SK-N-DZ (cell line): ENCODE data around the gene LSM11.

ENCODE experiments used
- DNase-seq: peaks from one replicate; pipeline ENCODE4 v3.0.0-alpha.2; 2015; ENCODE audit warnings: low spot score

The LSM11 gene

DNA sequence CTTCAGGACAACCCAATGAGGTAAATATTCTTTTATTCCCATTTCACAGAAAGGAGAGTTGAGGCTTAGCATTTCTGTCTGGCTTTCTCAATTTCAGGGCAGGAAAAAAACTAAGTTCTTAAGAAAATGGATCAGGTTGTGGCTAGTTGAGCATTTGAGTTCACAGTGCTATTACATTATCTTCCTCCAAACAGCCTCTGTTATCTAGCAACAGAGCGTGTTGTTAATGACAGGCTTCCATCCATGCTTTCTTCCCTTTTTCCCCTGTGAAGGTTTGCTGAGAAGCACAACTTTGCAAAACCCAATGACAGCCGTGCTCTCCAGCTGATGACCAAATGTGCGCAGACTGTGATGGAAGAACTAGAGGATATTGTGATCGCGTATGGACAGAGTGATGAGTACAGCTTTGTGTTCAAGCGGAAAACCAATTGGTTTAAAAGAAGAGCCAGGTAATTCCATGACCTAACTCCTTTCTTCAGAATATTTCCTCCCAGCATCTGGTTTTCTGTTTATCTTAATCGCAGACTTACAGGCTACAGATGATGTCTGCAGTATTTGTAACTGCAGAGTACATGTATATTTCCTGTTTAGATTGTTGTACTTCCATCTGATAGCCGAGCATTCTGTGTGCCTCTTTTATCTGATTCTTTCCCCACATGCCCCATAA is 10.8 kb upstream of the LSM11 start:
- DNase-seq: no peak

DNA sequence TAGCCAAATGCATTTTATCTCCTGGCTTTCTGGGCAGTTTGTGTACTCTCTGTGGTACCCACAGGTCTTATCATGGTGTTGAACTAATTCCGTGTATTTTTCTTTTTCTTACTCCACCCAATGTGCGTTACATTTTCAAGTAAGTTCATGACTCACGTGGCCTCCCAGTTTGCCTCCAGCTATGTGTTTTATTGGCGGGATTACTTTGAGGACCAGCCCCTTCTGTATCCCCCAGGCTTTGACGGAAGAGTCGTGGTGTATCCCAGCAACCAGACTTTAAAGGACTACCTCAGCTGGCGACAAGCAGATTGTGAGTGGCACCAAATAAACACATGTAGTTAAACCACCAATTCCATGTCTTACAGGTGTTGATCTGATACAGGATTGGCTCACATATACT is 9.1 kb upstream of the LSM11 start:
- no peak for DNase-seq

DNA sequence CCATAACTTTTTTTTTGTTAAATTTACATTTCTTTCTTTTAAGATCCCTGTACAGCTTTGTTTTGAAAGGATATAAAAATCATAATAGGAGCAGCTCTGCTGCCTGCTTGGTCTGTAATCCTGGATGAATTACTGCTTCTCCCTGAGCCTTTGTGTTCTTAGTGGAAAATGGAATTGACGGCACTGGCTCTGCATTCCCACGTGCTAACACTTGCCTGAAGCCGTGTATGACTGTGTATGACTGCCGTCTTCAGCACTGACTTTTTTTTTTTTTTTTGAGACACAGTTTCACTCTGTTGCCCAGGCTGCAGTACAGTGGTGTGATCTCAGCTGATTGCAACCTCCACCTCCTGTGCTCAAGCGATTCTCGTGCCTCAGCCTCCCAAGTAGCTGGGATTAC is 7.5 kb upstream of the LSM11 start:
- DNase-seq: no peak

DNA sequence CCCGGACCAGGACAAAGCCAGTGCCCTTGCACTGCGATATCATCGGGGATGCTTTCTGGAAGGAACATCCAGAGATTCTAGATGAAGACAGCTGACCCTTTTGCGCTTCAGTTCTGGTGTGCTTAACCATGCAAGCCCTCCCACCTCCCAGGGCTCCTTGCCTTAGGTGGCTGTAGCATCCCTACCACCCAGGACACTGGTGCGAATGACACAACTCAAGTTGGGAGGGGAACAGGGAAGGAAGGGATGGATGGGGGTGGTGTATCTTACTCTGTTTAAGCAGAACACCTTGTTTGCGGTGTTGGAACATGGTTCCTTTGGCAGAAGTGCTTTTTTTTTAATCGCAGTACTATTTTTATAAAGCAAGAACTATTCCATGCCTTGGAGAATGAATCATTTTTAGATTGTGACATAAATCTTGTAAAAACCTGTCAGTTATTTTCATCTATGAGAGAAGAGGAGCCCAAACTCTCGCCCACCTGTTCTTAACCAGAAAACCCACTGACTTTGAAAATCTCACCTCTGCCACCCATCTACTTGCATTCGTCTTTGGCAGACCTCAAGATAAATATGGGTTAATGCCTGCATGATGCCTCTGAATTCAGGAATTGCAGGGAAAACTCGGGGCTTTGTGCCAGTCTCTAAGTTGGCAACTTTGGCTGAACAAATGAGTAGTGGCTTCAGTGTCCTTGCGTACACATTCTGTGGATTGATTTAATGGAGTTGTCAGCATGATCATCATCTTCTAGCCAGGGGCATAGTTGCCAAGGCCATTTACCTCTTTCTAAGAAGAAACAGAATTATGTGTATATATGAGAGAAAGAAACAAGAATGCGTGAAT is 3.9 kb upstream of the LSM11 start:
- no peak for DNase-seq

DNA sequence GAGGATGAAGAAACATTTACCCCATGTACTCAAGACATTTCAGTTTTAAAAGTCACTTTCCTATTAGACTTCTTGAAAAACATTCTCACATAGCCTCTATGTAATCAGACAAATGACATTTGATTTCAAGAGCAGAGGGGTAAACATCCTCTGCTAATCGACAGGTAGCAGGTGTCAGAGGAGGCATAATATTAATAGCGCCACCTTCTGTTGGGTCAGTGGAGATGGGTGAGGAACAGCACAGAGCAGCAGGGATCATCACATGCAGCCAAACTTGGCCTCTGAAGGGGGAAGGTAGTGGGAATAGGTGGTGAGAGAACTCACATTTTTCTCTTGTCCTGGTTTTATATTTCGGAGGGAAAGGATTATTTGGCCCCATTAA is 3.3 kb upstream of the LSM11 start:
- DNase-seq: no peak

DNA sequence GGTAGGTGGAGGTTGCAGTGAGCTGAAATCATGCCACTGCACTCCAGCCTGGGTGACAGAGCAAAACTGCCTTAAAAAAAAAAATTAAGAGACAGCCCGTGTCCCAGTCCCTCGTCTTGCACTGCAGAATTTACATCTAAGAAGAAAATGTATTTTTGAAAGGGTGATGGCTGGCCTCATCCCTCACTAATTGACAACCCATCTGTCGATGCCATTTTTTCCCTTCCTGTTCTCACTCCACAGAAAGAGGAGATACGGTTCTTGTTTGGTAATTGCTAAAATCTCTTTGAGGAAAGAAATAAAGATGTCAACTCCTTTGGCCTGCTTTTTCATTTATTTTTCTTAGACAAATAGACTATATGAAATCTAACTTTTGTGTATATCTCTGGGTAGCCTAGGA is 2.4 kb upstream of the LSM11 start:
- DNase-seq: no peak

DNA sequence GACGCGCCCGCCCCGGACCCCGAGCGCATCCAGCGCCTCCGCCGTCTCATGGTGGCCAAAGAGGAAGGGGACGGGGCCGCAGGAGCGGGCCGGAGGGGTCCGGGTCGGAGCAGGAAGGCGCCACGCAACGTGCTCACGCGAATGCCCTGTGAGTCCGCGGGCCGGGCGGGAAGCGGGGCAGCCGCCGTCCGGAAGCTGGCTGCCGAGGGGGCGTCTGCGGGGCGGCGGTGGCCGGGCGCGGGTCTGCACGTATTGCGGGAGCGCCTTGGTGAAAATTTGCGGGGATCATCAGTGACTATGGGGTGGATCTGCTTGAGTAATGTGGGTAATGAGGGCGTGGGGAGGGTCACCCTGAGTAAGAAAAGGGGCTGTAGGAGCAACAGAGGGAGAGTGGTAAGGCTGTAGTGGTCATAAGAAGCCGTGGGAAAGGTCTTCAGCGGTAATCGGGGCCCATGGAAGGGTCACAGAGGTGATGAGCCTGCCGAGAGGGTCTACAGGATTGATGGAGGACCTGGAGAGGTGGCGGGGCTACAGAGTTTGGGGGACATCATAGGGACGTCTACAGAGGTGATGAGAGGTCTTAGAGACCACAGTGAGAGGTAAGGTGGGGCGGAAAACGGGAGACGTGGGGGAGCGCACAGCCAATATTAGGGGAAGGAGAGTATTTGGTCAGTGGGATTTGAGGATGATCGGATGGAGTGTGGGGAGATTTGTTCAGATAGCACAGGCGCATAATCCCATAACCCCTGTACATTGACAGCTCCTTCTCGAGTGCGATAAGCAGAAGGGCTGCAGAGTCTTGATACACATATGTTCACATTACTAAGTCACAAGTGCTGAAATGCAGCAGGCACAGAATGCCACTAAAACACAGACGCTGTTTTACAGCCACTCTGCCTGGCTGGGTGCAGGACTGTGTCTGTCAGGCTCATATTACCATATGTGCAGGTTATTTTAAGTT is 819 bp downstream of the LSM11 start:
- peak; percentile 53 for DNase-seq

DNA sequence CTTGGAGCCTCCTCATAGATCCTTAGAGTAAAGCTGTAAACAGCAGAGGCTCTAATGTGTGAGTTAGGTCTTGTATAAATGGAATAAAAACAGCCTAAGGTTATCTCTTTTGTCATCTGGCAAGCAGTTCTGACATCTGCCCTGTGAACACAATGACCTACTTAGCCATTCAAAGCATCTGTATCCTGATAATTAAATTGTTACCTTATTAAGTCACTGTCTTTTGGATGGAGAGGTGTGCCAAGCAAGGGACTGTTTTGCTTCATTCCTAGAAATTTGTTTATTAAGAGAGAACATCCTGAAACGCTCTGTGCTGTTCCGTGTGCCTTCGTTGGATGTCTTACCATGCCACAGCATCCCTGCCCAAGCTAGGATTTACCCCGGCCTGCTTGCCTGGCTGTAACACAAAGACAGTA is 1.5 kb downstream of the LSM11 start:
- peak; percentile 38 for DNase-seq

DNA sequence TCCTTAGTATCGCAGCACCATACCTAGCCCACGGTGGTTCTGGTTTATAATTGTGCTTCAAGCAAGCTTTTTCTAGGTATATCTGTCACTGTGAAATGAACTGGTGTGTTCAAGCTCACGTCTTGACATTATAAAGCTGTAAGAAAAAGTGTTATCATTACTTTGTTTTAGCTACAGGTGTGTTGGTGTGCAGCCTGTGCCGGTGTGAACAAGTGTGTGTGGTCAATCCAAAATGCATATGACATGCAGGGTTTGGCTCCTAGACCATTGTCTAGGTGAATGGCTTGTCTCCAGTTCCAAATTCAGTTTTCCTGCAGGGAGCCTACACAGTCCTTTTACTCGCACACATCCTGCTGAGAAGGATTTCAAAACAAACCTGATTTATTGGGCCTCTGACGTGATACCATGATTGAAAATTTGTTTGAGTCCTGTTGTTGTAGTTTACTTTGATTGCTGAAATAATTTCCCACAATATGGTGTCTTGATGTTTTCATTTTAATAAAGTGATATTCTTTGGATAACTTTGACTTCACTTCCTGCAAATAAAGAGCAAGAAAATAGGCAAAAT is 3.7 kb downstream of the LSM11 start:
- DNase-seq: no peak

DNA sequence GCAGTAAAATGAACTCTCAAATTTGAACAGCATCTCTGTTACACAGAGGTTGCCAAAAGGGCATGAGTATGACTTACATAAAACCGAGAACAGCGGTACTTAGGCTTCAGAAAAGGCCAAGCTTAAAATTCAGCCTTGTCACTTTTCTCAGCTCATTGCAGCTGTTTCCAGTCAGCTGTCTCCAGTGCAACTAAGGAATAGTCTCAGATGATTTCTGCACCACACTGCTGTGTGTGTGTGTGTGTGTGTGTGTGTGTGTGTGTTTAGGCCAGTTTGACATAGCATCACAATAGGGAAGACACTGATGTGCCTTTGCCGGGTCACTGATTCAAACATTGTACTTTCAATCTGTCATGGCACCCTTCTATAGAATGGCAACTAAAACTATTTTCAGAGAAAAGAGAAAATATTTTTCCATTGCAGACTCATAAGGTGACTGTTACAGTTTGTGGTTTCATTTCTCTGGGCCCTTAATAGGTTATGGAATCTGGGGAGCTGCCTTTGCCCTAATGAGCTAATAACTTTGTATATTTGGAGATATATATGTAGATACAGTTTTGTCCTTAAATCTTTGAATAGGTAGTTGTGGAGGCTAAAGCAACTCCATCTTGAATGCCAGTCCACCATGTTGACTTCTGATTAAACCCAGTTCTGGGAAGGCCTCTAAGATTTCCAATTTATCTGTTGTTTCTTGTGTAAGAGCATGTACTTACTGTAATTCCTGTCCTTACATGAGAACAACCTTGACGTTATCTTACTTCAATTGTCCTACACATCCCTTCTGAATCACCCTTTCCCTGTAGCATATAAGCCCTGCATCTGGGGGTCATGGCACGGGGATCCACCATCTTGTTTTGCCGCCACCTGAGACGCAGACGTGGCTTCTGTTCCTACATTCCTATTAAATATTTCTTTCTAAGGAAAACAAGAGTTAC is 4.5 kb downstream of the LSM11 start:
- no peak for DNase-seq

DNA sequence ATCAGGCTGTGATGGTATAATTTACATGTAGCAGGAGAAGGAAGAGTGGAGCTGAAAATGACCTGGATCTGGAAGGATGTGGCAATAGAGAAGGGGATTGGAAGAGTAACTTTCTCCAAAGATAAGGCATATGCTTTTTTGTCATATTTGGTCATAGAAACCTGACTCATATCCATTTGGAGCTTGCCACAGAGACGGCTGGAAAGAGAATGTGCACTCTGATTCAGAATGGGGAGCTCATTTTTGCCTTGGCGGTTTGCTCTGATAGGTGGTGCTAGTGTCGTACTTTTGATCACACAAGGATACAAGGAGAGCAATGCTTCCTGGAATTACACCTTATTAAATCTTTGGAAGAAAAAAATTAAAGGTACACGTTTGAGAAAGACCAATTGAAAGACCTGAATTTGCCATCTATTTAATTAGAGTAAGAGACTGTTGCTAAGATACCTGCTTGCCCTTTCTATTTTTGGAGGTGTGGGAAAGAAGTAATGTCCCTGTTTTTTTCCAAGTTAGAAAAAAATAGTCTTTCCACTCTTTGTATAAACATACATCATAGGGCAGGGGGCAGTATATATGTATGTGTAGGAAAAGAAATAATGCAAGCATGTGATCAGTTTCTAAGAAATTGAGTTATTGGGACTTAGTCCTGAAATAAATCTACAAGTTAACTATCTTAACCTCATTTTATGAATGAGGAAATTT is 5.4 kb downstream of the LSM11 start:
- DNase-seq: no peak

DNA sequence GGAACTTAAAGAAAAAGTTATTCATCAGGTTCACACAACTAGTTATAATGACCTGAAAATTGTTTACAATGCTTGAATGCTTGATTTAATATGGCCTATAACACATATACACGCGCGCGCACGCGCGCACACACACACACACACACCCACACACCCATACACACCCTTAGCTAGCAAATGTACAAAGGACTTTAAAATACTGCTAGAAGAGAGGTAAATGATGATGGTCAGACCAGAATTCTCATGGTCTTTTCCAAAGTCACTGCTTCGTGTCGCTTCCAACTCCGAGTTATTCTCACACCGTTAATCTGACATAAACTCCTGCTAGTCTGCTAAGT is 5.9 kb downstream of the LSM11 start:
- no peak for DNase-seq

DNA sequence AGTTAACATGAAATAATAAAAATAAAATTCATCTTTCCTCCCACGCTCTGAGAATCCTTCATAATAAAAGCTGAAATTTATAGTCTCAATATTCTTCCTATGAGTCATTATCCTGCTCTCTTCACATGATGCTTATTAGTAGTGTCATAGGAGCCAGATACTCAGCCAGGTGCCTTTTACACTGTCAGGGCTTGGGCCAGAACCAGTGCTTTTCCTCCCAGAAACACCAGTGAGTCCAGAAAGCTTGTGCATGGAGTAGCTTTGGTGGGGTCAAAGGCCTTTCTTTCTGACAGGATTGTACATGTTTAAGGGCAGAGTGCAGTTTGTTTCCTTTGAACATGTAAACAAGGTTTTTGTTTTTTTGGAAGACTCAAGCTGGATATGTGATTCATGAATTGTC is 6.8 kb downstream of the LSM11 start:
- no peak for DNase-seq

DNA sequence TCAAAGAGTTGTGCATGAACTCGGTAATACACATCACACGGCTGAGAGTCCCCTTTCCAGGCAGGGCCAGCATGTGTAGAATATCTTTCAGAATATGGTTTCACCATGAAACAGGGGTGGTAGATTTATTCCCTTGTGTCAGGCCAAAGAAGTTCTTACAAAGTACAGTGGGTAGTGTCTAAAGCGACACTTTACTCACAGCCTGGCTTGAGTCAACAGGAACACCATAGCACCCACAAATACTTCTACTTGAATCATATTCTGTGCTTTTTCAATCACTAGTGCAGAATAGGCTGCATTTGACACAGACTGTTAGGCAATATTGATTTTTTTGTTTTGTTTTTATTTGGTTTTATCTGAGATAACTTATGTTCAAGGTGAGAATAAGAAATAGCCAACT is 12.6 kb downstream of the LSM11 start:
- no peak for DNase-seq

DNA sequence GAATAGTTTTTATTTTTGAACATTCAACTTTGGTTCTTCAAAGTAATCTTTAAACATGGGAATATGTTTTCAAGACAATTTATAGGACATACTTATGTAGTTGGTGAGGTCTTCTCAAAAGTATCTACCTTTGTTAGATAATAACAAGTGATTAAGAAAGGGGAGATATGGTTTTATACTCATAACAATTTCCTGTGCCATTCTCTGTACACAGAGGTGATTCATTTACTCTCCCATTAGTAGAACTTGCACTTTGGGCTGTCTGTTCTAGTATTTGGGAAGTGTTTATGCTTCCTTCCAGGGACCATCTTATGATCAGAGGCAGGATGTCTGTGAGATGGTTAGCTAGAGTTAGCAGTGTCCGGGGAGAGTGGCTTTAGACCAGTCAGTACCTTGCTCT is 15.2 kb downstream of the LSM11 start:
- no peak for DNase-seq

DNA sequence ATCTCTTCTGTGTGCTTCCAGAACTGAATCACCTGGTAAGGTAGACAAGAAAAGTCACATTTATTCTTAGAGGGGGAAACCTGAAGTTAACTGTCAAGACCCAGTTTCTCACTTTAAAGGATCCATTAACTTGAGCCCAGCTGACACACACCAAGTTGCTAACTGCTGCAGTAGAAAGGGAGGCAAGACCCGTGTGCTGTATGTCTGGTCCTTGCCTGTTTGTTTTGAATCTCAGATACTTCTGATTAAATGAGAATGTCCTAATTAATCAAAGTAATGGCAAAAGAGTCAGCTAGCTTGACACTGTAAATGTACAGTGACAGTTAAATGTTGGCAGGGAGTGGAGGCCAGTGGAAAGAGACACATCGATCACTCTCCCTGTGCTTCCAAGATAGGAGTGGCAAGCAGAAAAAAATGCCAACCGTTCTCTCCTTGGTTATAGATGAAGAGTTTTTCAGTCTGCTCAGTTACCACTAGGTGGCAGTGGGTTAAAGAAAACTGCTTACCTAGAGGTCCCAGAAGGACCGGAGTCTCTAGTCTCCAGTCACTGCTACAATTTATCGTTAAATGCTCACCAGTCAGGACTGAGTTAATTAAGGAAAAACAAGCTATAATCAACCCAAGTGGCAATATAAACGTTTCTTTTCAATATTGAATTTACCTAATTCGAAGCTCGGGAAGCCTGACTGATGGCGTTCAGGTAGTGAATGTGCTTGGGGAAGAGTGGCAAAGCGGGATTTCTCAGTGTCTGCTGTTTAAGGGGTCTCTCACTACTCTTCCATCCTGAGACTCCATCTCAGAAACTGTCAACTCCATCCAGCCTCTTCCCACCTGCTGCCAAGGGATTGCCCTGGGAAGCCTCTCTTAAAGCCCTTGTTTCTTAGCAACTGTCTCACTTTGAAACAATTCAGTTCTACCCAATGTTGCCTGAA is 18.4 kb downstream of the LSM11 start:
- peak; percentile 74 for DNase-seq

DNA sequence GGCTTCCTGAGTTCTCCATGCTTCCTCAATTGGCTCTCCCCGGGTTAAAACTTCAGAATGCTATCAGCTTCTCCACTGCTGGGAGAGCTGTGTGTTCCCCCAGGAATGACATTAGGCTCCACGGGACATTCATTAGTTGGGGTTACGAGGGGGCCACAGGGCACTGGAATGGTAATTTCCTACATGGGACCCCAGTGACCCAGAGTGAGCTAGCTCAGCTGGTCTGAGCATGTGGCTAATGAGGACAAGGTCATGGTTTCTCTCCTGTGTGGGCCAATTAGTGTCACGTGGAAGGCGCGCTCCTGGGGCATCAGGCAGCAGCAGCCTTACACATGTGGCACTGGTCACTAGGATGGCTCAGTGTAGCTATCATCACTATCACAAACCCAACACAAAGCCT is 21.0 kb downstream of the LSM11 start:
- DNase-seq: no peak

DNA sequence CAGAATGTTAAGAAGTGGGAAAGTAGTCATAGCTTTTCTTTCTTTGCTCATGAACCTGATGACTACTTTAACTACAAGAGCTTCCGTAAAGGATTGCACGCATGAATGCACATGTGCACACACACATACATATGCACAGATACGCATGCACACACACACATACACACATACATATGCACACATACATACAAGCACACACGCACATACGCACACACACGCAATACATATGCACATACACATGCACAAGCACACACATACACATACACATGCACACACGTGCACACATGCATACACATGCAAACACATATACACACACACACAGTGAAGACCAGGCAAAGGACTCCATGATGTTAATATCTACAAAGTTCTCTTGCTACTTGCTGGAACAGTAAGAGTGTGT is 22.9 kb downstream of the LSM11 start:
- no peak for DNase-seq

DNA sequence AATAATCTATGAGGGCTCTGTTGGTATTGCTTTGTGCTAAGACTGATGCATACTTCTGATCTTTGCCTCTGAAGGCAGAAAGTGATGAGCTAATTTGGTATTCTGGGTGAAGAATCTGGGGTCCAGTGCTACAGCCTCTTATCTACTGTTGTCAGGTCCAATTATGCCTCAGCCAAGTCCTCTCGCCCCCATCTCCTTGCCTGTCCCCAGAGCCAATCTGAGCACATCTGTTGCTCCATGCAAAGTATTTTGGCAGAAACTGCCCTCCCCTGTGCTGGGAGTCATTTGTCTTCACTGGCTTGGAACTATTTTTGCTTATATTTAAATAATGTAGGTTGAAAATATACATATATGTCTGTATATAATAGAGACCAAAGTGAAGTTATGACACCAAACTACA is 23.4 kb downstream of the LSM11 start:
- no peak for DNase-seq
